OCI-LY7 (cell line): Measurements from ENCODE around the gene IDI2. TPM values are rescaled to one million over a fixed set of nuclear protein-coding genes. Genes with fewer than 3 reads are reported as not detected.

Source experiments
- total RNA-seq, 2 experiments: library from RNA; depleted of rRNA in 1 of 2; stranded (reverse); fragments of >200 nt in 1 of 2; shearing (Covaris generic) in 1 of 2; gene quantifications; 2 replicates each; pipeline ENCODE4 v1.2.3, GENCODE V29; 2014 to 2022

The IDI2 gene
- total RNA-seq, 2 experiments from 2014 or later = not detected

Other genes starting within 250 kb of the IDI2 start
- gene LARP4B, start 94.2 kb downstream of the IDI2 start, total RNA-seq (2014; rRNA removed; shearing (Covaris generic)) = 64.8 and 68.3 TPM in 2 replicates
- gene LARP4B, start 94.2 kb downstream of the IDI2 start, total RNA-seq (2022) = 135 and 143 TPM in 2 replicates
- gene GTPBP4, start 37.4 kb downstream of the IDI2 start, total RNA-seq (2014; rRNA removed; shearing (Covaris generic)) = 61.0 and 82.0 TPM in 2 replicates
- gene GTPBP4, start 37.4 kb downstream of the IDI2 start, total RNA-seq (2022) = 92.9 and 108 TPM in 2 replicates
- 98.2 and 112 TPM in 2 replicates for gene IDI1, start 23.3 kb upstream of the IDI2 start, total RNA-seq (2014; rRNA removed; shearing (Covaris generic))
- gene IDI1, start 23.3 kb upstream of the IDI2 start, total RNA-seq (2022) = 105 and 106 TPM in 2 replicates
- gene WDR37, start 30.5 kb upstream of the IDI2 start, total RNA-seq (2014; rRNA removed; shearing (Covaris generic)) = 8.5 and 9.7 TPM in 2 replicates
- gene WDR37, start 30.5 kb upstream of the IDI2 start, total RNA-seq (2022) = 18.9 and 19.9 TPM in 2 replicates